ENCODE measurements around the gene SRGAP2C.
"Not testable (repeated sequence)": the region's sequence is repeated elsewhere in the genome, so short reads cannot be mapped to it uniquely, and the experiment has no call there.

DNA sequence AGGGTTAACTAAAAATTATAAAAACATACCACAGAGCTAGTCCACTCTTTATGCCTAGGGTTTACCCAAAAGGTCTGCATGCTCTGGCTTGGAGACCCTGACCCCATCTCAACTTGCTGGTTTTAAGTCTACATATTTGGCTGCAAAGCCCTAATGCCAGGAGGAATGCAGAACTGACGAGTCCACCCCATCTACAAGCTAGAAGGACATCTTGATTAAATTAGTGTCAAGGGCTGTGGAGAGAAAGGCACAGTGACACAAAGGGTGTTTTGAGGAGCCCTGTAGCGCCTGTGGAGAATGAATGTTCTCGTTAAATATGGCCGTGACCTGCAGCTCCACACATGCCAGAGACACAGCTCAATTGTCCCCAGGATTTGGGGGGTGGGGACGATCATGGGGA, 162.7 kb downstream of the SRGAP2C start:
- not testable (repeated sequence) for TF ChIP-seq POLR2A (IDR thresholded peaks at IDR 0.05)
- TF ChIP-seq, protein P1, sequence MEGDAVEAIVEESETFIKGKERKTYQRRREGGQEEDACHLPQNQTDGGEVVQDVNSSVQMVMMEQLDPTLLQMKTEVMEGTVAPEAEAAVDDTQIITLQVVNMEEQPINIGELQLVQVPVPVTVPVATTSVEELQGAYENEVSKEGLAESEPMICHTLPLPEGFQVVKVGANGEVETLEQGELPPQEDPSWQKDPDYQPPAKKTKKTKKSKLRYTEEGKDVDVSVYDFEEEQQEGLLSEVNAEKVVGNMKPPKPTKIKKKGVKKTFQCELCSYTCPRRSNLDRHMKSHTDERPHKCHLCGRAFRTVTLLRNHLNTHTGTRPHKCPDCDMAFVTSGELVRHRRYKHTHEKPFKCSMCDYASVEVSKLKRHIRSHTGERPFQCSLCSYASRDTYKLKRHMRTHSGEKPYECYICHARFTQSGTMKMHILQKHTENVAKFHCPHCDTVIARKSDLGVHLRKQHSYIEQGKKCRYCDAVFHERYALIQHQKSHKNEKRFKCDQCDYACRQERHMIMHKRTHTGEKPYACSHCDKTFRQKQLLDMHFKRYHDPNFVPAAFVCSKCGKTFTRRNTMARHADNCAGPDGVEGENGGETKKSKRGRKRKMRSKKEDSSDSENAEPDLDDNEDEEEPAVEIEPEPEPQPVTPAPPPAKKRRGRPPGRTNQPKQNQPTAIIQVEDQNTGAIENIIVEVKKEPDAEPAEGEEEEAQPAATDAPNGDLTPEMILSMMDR (IDR thresholded peaks at IDR 0.05) = not testable (repeated sequence)
